ENCODE measurements around the gene HFM1. TPM values are rescaled to one million over a fixed set of nuclear protein-coding genes. Genes with fewer than 3 reads are reported as not detected.
A peak's percentile ranks its signal among the peaks of the same experiment; 100 is the strongest.

The HFM1 gene
- total and polyA plus RNA-seq, 10 of the 15 experiments (the other 5 are each of a cell fraction or from before 2014, with no cell fraction given) = not detected

GRCh38 chr1:91404151-91405012 is at the start of gene HFM1 (continued):
- TF ChIP-seq RB1 (IDR thresholded peaks at IDR 0.05; ENCODE audit: borderline replicate concordance) = no peak
- TF ChIP-seq HDGF (IDR thresholded peaks at IDR 0.05) = no peak
- peak; percentile 24; the same call in 1 of the 2 replicates for TF ChIP-seq IKZF1 (conservative IDR thresholded peaks at IDR 0.05)
- TF ChIP-seq IRF4 (IDR thresholded peaks at IDR 0.05; ENCODE audit: low read depth, low read length) = no peak
- TF ChIP-seq, protein P1, sequence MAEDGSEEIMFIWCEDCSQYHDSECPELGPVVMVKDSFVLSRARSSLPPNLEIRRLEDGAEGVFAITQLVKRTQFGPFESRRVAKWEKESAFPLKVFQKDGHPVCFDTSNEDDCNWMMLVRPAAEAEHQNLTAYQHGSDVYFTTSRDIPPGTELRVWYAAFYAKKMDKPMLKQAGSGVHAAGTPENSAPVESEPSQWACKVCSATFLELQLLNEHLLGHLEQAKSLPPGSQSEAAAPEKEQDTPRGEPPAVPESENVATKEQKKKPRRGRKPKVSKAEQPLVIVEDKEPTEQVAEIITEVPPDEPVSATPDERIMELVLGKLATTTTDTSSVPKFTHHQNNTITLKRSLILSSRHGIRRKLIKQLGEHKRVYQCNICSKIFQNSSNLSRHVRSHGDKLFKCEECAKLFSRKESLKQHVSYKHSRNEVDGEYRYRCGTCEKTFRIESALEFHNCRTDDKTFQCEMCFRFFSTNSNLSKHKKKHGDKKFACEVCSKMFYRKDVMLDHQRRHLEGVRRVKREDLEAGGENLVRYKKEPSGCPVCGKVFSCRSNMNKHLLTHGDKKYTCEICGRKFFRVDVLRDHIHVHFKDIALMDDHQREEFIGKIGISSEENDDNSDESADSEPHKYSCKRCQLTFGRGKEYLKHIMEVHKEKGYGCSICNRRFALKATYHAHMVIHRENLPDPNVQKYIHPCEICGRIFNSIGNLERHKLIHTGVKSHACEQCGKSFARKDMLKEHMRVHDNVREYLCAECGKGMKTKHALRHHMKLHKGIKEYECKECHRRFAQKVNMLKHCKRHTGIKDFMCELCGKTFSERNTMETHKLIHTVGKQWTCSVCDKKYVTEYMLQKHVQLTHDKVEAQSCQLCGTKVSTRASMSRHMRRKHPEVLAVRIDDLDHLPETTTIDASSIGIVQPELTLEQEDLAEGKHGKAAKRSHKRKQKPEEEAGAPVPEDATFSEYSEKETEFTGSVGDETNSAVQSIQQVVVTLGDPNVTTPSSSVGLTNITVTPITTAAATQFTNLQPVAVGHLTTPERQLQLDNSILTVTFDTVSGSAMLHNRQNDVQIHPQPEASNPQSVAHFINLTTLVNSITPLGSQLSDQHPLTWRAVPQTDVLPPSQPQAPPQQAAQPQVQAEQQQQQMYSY (CRISPR knock-in tag; IDR thresholded peaks at IDR 0.05) = no peak
- TF ChIP-seq JUNB (IDR thresholded peaks at IDR 0.05) = no peak
- no peak for TF ChIP-seq MYB (IDR thresholded peaks at IDR 0.05; ENCODE audit: borderline replicate concordance, low read depth, low read length)
- TF ChIP-seq MEF2B (IDR thresholded peaks at IDR 0.05; ENCODE audit: partially characterized antibody, poor library complexity, severe bottlenecking) = no peak
- TF ChIP-seq MEF2A (IDR thresholded peaks at IDR 0.05; ENCODE audit: insufficient read depth, low read depth, low read length) = no peak

DNA sequence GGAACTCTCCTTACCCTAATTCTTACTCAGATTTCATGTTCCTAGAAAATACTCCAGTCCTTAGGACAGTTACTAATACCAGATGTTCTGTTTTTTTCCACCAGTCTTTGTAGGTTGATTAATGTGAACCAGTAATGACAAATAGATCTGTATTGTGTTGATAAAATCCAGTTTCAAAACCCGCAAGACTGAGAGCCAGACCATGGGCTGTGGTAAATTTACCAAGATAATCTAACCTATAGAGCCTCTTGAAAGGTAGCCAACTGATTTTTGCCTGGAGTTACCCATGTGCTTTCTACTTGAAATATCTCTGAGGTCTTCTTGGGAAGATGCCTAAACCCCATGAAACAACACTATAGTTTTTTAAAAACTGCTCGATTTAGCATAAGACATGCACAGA is 49.5 kb upstream of the HFM1 start:
- Histone ChIP-seq H3K36me3 (ENCODE audit: control insufficient read depth in 2 of 2, insufficient read depth in 2 of 2, low read length in 1 of 2) (no peaks in the 10 kb centered on the region), H3K27me3 (replicated peaks in 1 of 2; ENCODE audit: control insufficient read depth in 2 of 2, insufficient read depth in 2 of 2, low read length in 1 of 2) (no peaks in the 10 kb centered on the region), H3K9ac (ENCODE audit: control insufficient read depth, insufficient read depth, low read length) (no peak overlapping the region), H3K9me3 (replicated peaks; ENCODE audit: control insufficient read depth, insufficient read depth, low read length) (no peaks in the 10 kb centered on the region), H3K4me3 (no peak overlapping the region), H3K4me1 (ENCODE audit: control insufficient read depth, insufficient read depth, low read length) (no peaks in the 10 kb centered on the region), H3K79me2 (ENCODE audit: control insufficient read depth, insufficient read depth, low read length) (no peaks in the 10 kb centered on the region), H4K20me1 (ENCODE audit: control insufficient read depth, insufficient read depth) (no peaks in the 10 kb centered on the region), H2AFZ (ENCODE audit: control insufficient read depth, low read depth, low read length) (no peak overlapping the region), H3K27ac (ENCODE audit: control insufficient read depth, insufficient read depth) (no peak overlapping the region), H3K4me2 (ENCODE audit: control insufficient read depth, insufficient read depth) (no peak overlapping the region)
- CTCF ChIA-PET = no interaction called here
- FAIRE-seq = no peak
- RAD21 ChIA-PET (ENCODE audit: unreplicated experiment) = no interaction called here
- ATAC-seq = no peak
- BruUV-seq (replicated peaks) = no TSS peak
- in situ Hi-C loops (cut with MboI) = no loop called here
- POLR2A ChIA-PET = no interaction called here
- intact Hi-C loops (cut with micrococcal nuclease; ENCODE audit: unreplicated experiment) = no loop called here
- SMC1A ChIA-PET (ENCODE audit: uncharacterized antibody, unreplicated experiment) = no interaction called here
- 0% methylated on average over 2 of the region's 2 CpGs for WGBS (ENCODE audit: insufficient coverage, insufficient replicate concordance, low lambda C conversion rate, missing lambda C conversion rate)
- no peak for DNase-seq (ENCODE audit: low read depth, low spot score)
- TF ChIP-seq, protein P2, sequence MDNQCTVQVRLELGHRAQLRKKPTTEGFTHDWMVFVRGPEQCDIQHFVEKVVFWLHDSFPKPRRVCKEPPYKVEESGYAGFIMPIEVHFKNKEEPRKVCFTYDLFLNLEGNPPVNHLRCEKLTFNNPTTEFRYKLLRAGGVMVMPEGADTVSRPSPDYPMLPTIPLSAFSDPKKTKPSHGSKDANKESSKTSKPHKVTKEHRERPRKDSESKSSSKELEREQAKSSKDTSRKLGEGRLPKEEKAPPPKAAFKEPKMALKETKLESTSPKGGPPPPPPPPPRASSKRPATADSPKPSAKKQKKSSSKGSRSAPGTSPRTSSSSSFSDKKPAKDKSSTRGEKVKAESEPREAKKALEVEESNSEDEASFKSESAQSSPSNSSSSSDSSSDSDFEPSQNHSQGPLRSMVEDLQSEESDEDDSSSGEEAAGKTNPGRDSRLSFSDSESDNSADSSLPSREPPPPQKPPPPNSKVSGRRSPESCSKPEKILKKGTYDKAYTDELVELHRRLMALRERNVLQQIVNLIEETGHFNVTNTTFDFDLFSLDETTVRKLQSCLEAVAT (IDR thresholded peaks at IDR 0.05) = no peak
- no peak for TF ChIP-seq ZBTB33 (IDR thresholded peaks at IDR 0.05)
- no peak for TF ChIP-seq NBN (IDR thresholded peaks at IDR 0.05)
- TF ChIP-seq PBX3 (IDR thresholded peaks at IDR 0.05; ENCODE audit: insufficient replicate concordance, low read depth, low read length) = no peak
- no peak for TF ChIP-seq SMAD1 (IDR thresholded peaks at IDR 0.05; ENCODE audit: low read depth, partially characterized antibody)
- no peak for TF ChIP-seq NFYB (IDR thresholded peaks at IDR 0.05; ENCODE audit: insufficient read depth, low read depth, low read length)

Data from GM12878 (cell line).